ENCODE data around the gene PDE1C. TPM values are rescaled to one million over a fixed set of nuclear protein-coding genes. Genes with fewer than 3 reads are reported as not detected.

Gene PDE1C
- total RNA-seq, 2 donors from 2014 or later = not detected

DNA sequence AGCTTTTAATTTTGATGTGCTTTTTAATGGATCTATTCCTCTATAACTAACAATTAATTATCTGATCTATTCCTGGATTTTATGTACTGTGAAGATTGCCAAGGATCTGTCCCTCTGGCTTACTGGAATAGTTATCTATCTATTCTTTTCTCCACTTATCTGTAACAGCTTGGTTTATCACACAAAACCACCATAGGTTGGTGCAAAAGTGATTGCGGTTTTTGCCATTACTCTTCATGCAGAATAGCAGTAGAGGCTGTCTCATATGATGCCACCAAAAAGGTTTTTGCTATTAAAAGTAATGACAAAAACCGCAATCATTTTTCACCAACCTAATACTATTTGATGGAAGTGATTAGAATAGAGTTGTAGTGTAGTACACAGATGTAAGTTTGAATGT is 115.7 kb downstream of the PDE1C start:
- peaks cover 0 to 3% of the 10 kb centered on the region in 2 donors for H3K9me3 Mint-ChIP-seq
- H3K36me3 Mint-ChIP-seq = no peaks in the 10 kb centered on the region
- ATAC-seq (no peak), DNase-seq (ENCODE audit: low spot score in 2 of 2) (no peak)
- no peak overlapping the region for H3K27ac Mint-ChIP-seq

DNA sequence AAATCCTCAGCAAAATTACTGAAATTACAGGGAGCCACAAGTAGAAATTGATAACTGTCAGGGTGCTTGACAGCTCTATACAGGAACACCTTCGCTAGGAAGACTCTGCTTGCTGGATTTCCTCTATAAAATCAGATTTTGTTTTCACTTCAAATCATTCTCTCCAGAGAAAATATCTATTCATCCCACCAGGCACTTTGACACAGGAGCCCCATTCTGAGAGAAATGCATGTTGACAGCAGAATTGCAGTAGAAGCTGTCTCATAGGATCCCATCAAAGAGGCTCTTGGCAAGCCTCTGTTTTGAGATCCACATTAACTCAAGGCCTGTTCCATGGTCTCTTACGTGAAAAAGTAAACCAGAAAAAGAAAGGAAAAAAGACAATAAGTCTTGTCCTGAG is 116.8 kb downstream of the PDE1C start:
- no peak for DNase-seq (ENCODE audit: low spot score in 2 of 2)
- no peak overlapping the region for H3K27ac Mint-ChIP-seq
- no peak for ATAC-seq
- peaks cover 0 to 3% of the 10 kb centered on the region in 2 donors for H3K9me3 Mint-ChIP-seq
- no peaks in the 10 kb centered on the region for H3K36me3 Mint-ChIP-seq

DNA sequence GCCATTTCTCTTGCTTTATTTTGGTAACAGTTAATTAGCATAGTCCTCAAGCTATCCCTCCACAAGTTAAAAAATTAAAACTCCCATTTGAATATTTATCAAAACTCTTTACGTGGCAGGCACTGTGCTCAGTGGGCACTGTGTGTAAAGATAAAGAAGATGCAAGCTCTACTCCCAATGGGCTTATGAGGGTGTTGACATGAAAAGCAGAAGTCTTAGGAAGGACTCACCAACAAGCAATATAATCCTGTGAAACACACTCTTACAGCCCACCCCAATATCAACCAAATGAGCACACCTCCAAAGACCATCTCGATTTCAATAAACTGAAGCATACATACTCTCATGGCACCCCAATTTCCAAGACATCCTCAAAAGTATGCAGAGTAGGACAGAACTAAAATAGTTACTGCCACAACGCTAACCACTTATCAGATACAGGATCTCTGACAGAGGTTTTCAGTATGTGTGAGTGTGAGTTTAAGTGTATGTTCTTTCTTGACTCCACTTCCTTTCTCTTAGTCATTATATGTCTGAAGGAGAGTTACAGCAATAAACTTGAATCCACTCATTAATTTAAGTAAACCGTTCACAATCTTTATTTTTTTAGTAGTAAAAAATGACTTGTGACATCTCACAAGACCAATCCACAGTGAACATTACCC is 120.0 kb downstream of the PDE1C start:
- H3K9me3 Mint-ChIP-seq = peaks cover 0 to 7% of the 10 kb centered on the region in 2 donors
- no peak overlapping the region for H3K27ac Mint-ChIP-seq
- DNase-seq (ENCODE audit: low spot score in 2 of 2) (no peak), ATAC-seq (no peak)
- H3K36me3 Mint-ChIP-seq = no peaks in the 10 kb centered on the region

DNA sequence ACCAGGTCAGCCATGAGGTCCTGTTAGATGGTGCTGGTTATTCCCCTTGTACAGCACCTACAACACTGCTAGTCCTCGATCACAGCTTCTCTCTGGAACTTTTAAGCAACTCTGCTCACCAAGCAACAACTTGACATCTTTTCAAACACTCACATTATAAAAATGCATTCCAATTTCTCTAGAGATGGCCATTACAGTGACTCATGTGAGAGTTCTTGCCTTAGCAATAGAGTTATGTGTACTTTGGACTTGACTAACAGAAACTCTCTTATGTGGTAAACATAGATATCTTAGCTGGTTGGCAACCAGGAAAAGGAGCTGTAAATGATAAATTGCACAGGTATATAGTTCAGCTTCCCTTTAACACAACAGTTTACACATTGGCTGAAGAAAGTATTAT is 122.2 kb downstream of the PDE1C start:
- no peaks in the 10 kb centered on the region for H3K36me3 Mint-ChIP-seq
- peaks cover 5 to 11% of the 10 kb centered on the region in 2 donors for H3K9me3 Mint-ChIP-seq
- DNase-seq (ENCODE audit: low spot score in 2 of 2) (no peak), ATAC-seq (no peak)
- H3K27ac Mint-ChIP-seq = no peak overlapping the region

DNA sequence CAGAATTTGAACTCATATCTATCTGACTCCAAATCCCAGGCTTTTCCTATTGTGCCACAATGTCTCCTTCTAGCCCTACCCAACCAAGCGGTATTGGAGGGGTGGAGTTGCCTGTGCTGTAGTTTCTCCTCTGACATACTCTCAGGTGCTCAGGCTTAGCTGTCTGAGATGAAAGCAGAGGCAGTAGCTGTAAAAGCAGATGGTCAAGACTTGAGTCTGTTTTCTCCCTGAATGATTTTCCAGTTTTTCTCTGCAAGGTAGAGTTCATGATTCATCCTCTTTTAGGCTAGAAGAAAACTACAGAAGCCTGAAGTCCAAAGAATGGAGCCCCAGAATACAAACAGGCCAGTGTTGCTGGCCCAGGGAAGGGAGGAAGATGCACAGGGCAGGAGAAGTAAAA is 130.0 kb downstream of the PDE1C start:
- Mint-ChIP-seq H3K27ac (no peak overlapping the region), H3K36me3 (no peaks in the 10 kb centered on the region), H3K9me3 (peaks cover 13 to 21% of the 10 kb centered on the region in 2 donors)
- DNase-seq (ENCODE audit: low spot score in 2 of 2) (no peak), ATAC-seq (no peak)

DNA sequence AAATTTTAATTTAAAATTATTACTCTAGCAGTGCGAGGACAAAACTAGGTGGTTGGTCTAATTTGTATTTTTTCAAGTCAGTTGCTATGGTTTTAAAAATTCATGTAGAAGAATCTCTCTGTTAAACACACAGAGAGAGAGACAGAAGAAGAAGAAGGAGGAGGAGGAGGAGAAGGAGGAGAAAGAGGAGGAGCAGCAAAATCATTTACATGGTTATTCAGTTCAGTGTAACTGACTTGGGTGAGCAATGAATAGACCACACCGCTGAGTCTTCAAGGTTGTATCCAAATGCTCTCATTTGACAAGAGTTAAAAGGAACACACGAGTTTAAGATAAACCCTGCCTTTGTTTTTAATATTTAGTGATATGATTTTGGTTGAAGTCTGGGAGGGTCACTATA is 131.1 kb downstream of the PDE1C start:
- ATAC-seq = no peak
- DNase-seq (ENCODE audit: low spot score in 2 of 2) = no peak
- Mint-ChIP-seq H3K36me3 (no peaks in the 10 kb centered on the region), H3K9me3 (peaks cover 13 to 20% of the 10 kb centered on the region in 2 donors), H3K27ac (no peak overlapping the region)

DNA sequence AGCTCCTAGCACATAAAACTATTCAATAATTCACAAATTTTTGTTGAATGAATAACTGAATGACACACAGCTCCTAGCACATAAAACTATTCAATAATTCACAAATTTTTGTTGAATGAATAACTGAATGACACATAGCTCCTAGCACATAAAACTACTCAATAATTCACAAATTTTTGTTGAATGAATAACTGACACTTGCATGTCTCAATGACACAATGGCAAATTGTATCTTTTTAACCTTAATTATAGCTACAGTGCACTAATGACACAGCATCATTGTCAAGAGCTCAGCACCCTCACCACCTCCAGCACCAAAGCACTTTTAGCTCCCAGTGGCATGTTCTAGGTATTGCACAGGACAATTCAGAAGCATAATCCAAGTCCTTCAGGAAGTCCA is 131.6 kb downstream of the PDE1C start:
- DNase-seq (ENCODE audit: low spot score in 2 of 2) = no peak
- Mint-ChIP-seq H3K9me3 (peaks cover 10 to 16% of the 10 kb centered on the region in 2 donors), H3K27ac (no peak overlapping the region), H3K36me3 (no peaks in the 10 kb centered on the region)
- ATAC-seq = no peak

DNA sequence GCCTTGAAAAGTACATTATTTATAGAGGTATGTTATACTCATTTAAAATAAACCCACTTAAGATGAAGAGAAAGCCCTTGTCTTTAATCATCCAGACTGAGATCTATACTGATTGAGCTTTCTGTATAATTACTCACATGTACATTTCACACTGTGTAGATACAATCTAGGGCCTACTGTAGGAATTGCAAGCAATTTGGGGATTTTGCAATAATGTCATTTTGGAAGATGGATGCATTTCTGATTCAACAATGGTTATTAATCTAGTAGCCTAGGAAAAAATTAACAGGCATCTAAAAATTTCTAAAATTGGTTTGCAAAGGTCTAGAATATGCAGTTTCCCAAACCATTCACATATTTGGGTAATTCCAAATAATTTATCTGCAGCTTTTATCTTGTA is 132.2 kb downstream of the PDE1C start:
- Mint-ChIP-seq H3K36me3 (no peaks in the 10 kb centered on the region), H3K27ac (no peak overlapping the region), H3K9me3 (peaks cover 10 to 16% of the 10 kb centered on the region in 2 donors)
- DNase-seq (ENCODE audit: low spot score in 2 of 2) (no peak), ATAC-seq (no peak)

DNA sequence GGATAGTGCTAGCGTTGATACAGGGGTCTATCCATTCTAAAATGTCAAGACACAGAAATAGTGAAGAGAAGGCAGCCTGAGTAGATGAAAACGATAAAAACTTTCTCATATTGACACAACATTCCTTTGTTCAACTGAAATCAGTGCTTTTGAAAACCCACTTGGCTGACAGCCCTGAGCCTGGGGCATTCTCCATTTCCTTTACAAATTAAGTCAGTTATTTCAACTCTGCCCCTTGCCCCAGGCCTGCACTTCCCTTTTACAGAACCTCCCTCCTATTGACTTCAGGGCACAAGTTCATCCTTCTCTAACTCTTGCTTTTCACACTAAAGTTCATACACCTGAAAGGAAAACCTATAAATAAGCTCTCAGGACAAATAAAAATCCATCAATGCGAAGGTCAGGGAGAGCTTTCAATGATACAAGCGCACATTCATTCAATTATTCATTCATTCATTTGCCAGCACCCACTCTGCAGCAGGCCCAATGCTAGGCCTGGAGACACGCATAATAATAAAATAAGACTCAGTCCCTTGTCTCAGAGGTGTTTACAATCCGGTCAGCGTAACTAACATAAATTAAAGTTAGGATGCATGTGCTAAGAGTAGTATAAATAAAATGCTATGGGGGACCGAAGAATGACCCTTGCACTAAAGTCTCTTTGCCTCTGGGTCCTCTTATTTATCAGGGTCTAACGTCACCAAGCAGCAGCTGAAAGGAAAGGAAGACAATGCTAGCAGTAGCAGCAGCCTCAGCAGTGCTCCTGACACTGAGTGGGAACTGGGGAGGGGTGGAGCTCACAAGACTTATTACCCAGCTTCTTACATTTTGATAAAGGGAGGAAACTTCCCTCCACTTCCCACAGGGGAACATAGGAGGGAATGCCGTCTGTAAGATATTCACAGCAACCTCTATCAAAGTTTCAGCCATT is 134.8 kb downstream of the PDE1C start:
- Mint-ChIP-seq H3K9me3 (peaks cover 22 to 26% of the 10 kb centered on the region in 2 donors), H3K27ac (no peak overlapping the region), H3K36me3 (no peaks in the 10 kb centered on the region)
- DNase-seq (ENCODE audit: low spot score in 2 of 2) = no peak
- no peak for ATAC-seq

DNA sequence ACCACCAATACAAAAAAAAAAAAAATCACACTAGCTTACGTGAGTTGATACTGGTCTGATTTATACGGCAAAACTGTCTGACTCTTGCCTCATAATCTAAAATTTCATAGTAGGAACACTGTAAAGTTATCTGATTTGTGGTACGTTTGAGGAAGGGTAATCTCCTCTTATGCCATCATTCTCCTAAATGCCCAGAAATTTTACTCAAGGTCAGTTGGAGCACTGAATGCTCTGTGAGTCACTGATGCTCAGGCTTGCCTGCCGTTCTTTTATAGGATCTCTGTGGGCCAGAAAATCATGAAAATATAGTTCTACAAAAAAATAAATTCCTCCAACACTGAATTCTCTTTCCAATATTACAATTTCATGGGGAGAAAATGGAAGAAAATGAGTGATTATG is 135.7 kb downstream of the PDE1C start:
- no peaks in the 10 kb centered on the region for H3K36me3 Mint-ChIP-seq
- peaks cover 26 to 27% of the 10 kb centered on the region in 2 donors for H3K9me3 Mint-ChIP-seq
- DNase-seq (ENCODE audit: low spot score in 2 of 2) = no peak
- H3K27ac Mint-ChIP-seq = no peak overlapping the region
- ATAC-seq = no peak

DNA sequence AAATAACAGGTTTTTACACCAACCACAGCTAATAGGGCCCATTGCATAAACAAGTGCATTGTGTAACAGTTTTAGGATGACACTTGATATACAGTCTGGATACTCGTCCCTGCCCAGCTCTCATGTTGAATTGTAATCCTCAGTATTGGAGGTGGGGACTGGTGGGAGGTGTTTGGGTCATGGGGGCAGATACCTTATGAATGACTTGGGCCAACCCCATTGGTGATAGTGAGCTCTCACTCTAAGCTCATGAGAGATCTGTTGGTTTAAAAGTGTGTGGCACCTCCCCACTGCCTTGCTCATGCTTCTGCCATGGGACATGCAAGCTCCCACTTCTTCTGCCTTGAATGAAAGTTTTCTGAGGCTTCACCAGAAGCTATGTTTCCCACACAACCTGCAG is 136.7 kb downstream of the PDE1C start:
- no peak overlapping the region for H3K27ac Mint-ChIP-seq
- H3K36me3 Mint-ChIP-seq = no peaks in the 10 kb centered on the region
- peaks cover 23 to 35% of the 10 kb centered on the region in 2 donors for H3K9me3 Mint-ChIP-seq
- ATAC-seq (no peak), DNase-seq (ENCODE audit: low spot score in 2 of 2) (no peak)

DNA sequence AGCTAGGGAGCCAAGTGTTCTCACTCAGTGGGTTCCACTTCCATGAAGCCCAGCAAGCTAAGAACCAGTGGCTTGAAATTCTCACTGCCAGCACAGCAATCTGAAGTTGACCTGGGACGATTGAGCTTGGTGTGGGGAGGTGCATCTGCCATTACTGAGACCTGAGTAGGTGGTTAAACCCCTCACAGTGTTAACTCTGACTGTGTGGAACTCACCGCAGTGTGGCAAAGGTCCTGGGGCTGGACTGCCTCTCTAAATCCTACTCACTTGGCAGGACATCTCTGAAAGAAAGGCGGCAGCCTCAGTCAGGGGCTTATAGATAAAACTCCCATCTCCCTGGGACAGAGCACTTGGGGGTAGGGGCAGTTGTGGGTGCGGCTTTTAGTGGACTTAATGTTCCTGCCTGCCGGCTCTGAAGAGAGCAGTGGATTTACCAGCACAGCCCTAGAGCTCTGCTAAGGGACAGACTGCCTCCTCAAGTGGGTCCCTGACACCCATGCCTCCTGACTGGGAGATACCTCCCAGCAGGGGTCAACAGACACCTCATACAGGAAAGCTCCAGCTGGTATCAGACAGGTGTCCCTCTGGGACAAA is 143.1 kb downstream of the PDE1C start:
- ATAC-seq (no peak), DNase-seq (ENCODE audit: low spot score in 2 of 2) (no peak)
- Mint-ChIP-seq H3K27ac (no peak overlapping the region), H3K9me3 (peaks cover 14 to 33% of the 10 kb centered on the region in 2 donors), H3K36me3 (no peaks in the 10 kb centered on the region)

DNA sequence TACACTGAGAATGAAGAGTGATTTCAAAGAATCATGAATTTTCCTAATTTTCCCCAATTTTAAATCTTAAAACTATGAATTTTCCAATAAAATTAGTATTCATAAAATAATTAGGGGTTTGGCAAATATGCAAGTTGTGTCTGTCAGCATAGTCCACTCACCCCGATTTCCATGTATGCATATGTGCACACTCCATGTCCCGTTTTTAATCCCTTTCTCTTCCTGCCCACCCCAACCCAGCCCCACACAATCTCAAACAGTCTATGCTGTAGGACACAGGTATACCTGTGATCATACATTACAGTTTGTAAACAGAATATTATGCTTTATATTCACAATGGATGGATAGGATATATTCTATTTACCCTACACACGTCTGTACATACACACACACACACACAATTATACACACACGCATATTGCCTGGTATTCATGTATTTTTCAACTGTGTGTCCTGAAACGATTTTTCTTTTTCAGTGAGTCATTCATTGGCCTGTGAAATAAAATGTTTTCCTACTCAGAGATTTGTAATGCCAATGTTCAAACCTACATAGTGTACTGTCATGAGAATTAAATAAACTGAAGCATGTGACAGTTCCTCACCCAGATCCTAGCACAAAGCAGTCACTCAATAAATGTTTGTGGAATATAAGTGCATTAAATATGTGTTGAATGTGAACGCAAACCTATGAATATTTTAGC is 144.3 kb downstream of the PDE1C start:
- DNase-seq (ENCODE audit: low spot score in 2 of 2) (no peak), ATAC-seq (no peak)
- H3K27ac Mint-ChIP-seq = no peak overlapping the region
- no peaks in the 10 kb centered on the region for H3K36me3 Mint-ChIP-seq
- peaks cover 10 to 22% of the 10 kb centered on the region in 2 donors for H3K9me3 Mint-ChIP-seq

DNA sequence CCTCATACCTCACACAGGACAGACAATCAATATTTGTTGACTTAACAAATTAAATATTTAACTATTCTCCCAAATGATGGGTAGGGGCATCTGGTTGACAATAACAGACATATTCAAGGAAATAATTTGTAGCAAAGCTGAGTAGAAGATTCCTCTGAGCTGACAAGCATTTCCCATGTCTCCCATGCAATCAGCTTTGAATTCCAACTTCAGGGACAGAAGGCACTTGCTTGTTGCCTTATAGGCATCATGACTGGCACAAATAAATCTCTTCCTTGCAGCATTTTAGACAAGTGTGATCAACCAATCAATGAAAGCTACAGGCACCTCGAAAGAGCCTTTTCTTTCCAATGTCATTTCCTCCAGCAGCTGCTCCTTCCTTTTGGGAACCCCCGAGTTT is 146.0 kb downstream of the PDE1C start:
- ATAC-seq (no peak), DNase-seq (ENCODE audit: low spot score in 2 of 2) (no peak)
- Mint-ChIP-seq H3K36me3 (no peaks in the 10 kb centered on the region), H3K27ac (no peak overlapping the region), H3K9me3 (peaks cover 6 to 17% of the 10 kb centered on the region in 2 donors)

DNA sequence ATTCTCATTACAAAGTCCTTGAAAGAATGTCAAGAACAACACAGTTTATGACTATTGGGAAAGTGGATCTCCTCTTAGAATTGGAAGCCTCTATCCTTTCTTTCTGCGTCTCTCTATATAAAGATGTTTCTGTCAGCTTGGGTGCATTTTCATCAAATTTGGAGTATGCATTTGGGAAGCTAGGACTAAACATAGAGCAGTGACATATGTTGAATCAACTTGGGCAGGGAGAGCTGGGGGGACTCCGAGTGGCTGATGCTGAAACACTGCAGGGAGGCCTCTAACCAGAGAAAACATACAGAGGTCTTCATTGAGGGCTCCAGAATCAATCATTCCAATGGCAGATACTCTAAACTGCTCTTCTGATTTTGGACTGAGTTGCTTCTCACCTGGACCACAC is 147.4 kb downstream of the PDE1C start:
- no peak for ATAC-seq
- Mint-ChIP-seq H3K9me3 (peaks cover 10 to 12% of the 10 kb centered on the region in 2 donors), H3K27ac (no peak overlapping the region), H3K36me3 (no peaks in the 10 kb centered on the region)
- DNase-seq (ENCODE audit: low spot score in 2 of 2) = no peak

DNA sequence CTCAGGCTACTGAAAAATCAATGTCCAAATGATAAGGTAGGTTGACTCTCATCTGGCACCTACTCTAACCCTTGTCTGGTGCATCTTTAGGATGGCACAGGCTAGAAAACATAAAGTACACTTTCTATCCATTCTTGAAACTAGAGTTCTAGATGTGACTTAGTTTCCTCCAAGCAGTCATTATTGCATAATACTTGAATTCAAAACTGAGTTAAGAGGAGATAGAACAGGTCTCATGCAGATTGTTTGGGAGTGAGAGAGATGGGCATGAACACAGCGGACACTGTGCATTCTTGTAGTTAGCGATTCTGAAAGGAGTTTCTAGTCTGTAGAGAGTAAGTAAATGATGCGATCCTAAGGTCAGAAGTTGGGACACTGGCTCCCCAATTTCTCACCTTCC is 149.2 kb downstream of the PDE1C start:
- ATAC-seq = no peak
- DNase-seq (ENCODE audit: low spot score in 2 of 2) = no peak
- H3K36me3 Mint-ChIP-seq = no peaks in the 10 kb centered on the region
- peaks cover 10 to 11% of the 10 kb centered on the region in 2 donors for H3K9me3 Mint-ChIP-seq
- no peak overlapping the region for H3K27ac Mint-ChIP-seq

All from activated naive CD4-positive, alpha-beta T cell treated with anti-CD3 and anti-CD28 coated beads, Interleukin-2, amount 50 U/mL, for 72 hours (primary cell).